Panc1 (cell line): ENCODE measurements around the gene TDRD7.

Experiments
- CTCF ChIP-seq: fragments of 450-650 bp; IDR thresholded peaks from 2 replicates; pipeline ENCODE4 v1.5.1; 2017; ENCODE audit warnings: mild to moderate bottlenecking
- POLR2AphosphoS5 ChIP-seq: IDR thresholded peaks from 2 replicates; pipeline ENCODE4 v1.6.1; 2012; ENCODE audit warnings: mild to moderate bottlenecking, low read depth, low read length, moderate library complexity
- REST ChIP-seq, 2 experiments: IDR thresholded peaks; 2 replicates each; pipeline ENCODE4 v1.6.1; 2011 to 2012; ENCODE audit warnings: low read depth in 2 of 2, control low read depth in 1 of 2, low read length in 1 of 2, mild to moderate bottlenecking in 1 of 2, moderate library complexity in 1 of 2; ENCODE audit not compliant: insufficient read depth in 1 of 2
- TCF7L2 ChIP-seq: IDR thresholded peaks from 2 replicates; pipeline ENCODE4 v1.6.1; 2011; ENCODE audit warnings: mild to moderate bottlenecking, low read depth, low read length, inconsistent platforms

DNA sequence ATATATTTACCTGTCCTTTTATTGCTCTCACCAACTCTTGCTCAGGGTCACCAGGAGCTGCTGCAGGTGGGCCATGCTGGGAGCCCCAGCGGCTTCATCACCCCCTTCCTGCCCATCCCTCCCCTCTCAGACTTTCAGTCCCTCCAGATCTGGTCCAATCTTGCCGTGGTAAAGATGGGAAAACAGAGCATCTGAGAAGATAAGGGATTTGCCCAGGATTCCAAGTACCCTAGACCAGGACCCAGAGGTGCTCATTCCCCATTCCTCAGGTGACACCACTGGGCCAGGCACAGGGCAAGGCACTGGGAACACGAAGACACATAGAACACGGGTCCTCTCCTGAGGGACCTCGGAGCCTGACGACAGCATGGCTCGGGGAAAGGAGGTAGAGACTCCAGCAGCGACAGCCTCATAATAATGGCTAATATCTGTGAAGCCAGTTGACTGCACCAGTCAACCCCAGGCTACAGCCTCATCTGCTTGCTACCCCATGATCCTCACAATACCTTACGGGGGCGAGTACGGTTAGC, 107.6 kb downstream of the TDRD7 start:
- no peak for TF ChIP-seq CTCF
- TF ChIP-seq POLR2AphosphoS5, result no peak
- no peak for TF ChIP-seq TCF7L2
- TF ChIP-seq REST (IDR thresholded peaks at IDR 0.05; ENCODE audit: insufficient read depth in 1 of 2, low read depth in 2 of 2, low read length in 1 of 2), result no peak
